ENCODE measurements around the gene CPTP. TPM values are rescaled to one million over a fixed set of nuclear protein-coding genes. Genes with fewer than 3 reads are reported as not detected.

CPTP gene
- total RNA-seq, 6 experiments from 2014 or later, result 24.6 to 31.5 (median 26.6) TPM

DNA sequence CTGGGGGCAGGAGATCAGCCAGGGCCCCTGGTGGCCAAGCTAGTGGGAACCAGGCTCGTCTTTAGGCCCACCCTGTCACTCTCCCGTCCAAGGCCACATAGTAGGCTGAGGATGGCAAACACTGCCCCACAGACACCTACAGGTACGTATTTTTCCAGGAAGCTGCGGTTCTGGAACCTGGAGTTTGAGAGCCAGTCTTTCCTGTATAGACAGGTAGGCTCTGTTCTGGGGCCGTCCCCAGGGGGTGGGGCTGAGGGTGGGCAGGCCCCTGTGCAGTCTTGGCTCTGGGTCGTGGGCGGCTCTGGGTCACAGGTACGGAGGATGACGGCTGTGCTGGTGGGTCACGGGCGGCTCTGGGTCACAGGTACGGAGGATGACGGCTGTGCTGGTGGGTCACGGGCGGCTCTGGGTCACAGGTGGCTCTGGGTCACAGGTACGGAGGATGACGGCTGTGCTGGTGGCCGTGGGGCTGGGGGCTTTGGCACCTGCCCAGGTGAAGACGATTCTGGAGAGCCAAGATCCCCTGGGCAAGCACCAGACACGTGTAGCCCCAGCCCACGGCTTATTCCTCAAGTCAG, 14.0 kb upstream of the CPTP start:
- TF ChIP-seq, protein P1, sequence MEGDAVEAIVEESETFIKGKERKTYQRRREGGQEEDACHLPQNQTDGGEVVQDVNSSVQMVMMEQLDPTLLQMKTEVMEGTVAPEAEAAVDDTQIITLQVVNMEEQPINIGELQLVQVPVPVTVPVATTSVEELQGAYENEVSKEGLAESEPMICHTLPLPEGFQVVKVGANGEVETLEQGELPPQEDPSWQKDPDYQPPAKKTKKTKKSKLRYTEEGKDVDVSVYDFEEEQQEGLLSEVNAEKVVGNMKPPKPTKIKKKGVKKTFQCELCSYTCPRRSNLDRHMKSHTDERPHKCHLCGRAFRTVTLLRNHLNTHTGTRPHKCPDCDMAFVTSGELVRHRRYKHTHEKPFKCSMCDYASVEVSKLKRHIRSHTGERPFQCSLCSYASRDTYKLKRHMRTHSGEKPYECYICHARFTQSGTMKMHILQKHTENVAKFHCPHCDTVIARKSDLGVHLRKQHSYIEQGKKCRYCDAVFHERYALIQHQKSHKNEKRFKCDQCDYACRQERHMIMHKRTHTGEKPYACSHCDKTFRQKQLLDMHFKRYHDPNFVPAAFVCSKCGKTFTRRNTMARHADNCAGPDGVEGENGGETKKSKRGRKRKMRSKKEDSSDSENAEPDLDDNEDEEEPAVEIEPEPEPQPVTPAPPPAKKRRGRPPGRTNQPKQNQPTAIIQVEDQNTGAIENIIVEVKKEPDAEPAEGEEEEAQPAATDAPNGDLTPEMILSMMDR (IDR thresholded peaks at IDR 0.05), result no peak
- H3K9me3 Mint-ChIP-seq, result no peaks in the 10 kb centered on the region
- H3K27ac Mint-ChIP-seq, result no peak overlapping the region
- no peak overlapping the region; the same call in 1 of the 2 replicates for H3K4me3 Mint-ChIP-seq
- H3K27me3 Mint-ChIP-seq (ENCODE audit: insufficient read depth), result peaks cover 6% of the 10 kb centered on the region
- no peak for DNase-seq
- H3K4me1 Mint-ChIP-seq (ENCODE audit: low read depth), result peaks cover 16% of the 10 kb centered on the region
- H3K36me3 Mint-ChIP-seq (ENCODE audit: low read depth), result no peaks in the 10 kb centered on the region; the same call in 1 of the 2 replicates

DNA sequence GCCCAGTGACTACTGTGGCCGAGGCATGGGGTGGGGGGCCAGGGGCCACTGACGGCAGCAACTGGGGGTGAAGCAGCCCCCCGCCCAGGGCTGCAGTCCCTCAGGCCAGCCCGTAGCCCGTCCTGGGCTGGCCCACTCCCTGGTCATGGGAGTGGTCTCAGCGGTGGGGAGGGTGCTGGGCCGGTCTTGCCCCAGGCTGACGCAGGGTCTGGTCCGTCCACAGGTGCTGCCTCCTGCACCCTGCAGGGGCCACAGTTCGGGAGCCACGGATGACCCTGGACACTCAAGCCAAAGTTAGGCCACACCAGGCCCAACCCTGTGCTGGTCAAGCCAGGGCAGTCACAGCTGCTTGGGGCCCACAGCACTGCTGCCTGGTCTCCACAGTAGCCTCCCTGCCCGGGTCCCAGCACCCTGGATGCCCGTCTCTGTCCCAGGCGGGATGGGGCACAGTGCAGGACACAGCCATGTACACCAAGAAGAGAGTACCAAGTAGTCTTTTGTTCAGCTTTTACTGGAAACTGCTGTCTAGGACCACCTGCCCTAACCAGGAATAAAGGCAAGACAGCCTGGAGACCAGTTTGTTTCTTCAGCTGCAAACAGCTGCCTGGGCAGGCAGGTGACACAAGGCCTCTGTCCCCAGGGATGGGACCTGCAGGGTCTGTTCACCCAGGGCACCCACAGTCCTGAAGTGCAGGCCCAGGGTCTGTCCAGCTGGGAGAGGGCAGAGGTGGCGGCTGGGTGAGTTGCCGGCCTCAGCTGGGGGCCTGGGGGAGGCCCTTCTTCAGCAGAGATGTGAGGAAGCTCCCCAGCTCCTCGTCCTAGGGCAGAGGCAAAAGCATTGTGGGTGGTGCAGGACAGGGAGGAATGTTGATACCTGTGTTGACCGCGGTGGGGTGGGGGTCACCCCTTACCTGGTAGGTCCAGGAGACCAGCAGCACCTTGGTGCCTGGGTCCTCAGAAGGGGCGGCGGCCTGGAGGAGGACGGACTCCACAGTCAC, 13.2 kb upstream of the CPTP start:
- Mint-ChIP-seq H3K4me1 (ENCODE audit: low read depth) (peaks cover 8% of the 10 kb centered on the region), H3K9me3 (no peaks in the 10 kb centered on the region), H3K4me3 (no peak overlapping the region), H3K27ac (no peak overlapping the region), H3K36me3 (ENCODE audit: low read depth) (no peaks in the 10 kb centered on the region; the same call in 1 of the 2 replicates), H3K27me3 (ENCODE audit: insufficient read depth) (peaks cover 7% of the 10 kb centered on the region)
- TF ChIP-seq, protein P1 (IDR thresholded peaks at IDR 0.05), result no peak
- DNase-seq, result no peak

DNA sequence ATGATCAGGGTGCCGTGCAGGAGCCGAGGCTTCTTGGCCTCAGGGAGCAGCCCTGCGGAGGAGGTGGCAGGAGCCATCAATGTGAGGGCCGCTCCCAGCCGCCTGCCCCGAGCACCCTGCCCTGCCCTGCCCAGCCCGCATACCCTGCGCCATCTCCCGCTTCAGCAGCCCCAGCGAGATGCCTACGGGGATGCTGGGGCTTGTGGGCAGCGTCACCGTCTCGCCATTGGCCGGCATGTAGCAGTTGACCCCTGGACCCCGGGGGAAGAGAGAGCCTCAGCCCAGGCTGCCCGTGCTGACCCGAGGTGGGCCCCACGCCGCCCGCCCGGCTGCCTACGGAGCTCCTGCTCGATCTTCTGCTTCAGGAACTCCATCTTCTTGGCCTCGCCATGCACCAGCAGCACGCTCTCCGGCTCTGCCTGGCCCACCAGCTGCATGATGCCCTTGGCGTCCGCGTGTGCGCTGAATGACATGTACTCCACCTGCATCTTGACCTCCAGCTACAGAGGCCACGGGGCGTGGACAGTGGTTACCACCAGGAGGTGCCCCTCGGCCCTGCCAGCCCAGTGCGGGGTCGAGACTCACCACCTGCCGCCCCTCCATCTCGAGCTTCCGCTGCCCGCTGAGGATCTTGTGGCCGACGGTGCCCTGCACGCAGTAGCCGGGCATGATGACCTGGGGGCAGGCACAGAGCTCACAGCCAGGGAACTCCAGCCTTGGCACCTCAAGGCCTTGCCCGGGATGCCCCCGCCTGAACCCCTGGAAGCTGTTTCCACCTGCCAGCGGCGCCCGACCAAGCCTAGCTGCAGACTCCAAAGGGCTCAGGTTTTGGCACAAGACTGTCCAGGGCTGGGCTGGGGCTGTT, 11.9 kb upstream of the CPTP start:
- H3K9me3 Mint-ChIP-seq, result no peaks in the 10 kb centered on the region
- no peak overlapping the region for H3K27ac Mint-ChIP-seq
- H3K4me1 Mint-ChIP-seq (ENCODE audit: low read depth), result peaks cover 7% of the 10 kb centered on the region
- H3K27me3 Mint-ChIP-seq (ENCODE audit: insufficient read depth), result peaks cover 6% of the 10 kb centered on the region
- DNase-seq, result no peak
- no peak overlapping the region for H3K4me3 Mint-ChIP-seq
- TF ChIP-seq, protein P1 (IDR thresholded peaks at IDR 0.05), result no peak
- H3K36me3 Mint-ChIP-seq (ENCODE audit: low read depth), result peaks cover 5% of the 10 kb centered on the region; the same call in 1 of the 2 replicates

DNA sequence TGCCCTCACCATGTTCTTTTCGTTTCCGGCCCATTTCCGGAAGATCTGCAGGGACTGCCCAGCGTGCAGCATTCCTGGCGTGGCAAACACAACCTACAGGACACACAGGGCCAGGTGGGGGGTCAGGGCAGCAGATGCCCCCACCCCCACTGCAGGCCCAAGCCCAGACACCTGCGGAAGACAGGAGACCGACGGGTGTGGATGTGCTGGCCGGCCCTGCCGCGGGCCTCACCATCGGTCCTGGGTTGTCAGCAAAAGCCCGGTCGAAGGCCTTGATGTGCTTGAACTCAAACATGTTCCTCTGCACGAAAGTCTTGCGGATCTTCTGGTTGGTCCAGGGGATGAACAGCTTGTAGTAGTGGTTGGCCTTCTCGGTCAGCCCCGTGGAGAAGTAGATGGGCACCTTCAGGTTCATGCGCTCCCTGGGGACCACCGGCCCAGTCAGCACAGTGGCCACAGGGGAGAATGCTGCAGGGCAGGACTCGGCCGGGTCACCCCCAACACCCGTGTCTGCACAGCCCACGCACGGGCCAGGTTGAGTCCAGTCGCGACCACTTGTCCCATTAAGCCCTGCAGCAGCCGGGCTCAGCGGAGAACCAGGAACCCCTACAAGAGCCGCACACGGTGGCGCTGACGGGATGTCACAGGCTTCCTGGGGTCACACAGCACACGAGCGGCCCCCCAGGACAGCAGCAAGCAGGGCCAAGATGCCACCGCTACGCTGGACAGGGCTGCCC, 10.9 kb upstream of the CPTP start:
- H3K4me1 Mint-ChIP-seq (ENCODE audit: low read depth), result peaks cover 17% of the 10 kb centered on the region
- no peak overlapping the region; the same call in 1 of the 2 replicates for H3K4me3 Mint-ChIP-seq
- no peak overlapping the region for H3K27ac Mint-ChIP-seq
- H3K36me3 Mint-ChIP-seq (ENCODE audit: low read depth), result peaks cover 5% of the 10 kb centered on the region; the same call in 1 of the 2 replicates
- TF ChIP-seq, protein P1 (IDR thresholded peaks at IDR 0.05), result no peak
- H3K9me3 Mint-ChIP-seq, result no peaks in the 10 kb centered on the region
- peaks cover 6% of the 10 kb centered on the region for H3K27me3 Mint-ChIP-seq (ENCODE audit: insufficient read depth)
- DNase-seq, result no peak

DNA sequence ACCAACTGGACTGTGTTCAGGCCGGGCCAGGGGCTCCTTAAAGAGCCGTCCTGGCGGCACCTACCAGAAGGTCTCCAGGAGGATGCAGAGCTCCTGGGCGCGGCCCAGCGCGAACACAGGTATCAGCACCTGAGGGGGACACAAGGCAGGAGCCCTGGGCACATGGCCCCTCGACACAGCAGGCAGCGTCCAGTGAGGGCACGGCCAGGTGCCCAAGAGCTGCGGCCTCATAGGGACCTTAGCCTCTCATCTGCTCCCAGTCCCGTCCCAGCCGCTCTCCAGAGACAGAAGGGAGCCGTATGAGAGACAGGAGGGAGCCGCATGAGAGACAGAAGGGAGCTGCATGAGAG, 10.4 kb upstream of the CPTP start:
- H3K9me3 Mint-ChIP-seq, result no peaks in the 10 kb centered on the region
- peaks cover 21% of the 10 kb centered on the region for H3K4me1 Mint-ChIP-seq (ENCODE audit: low read depth)
- peaks cover 5% of the 10 kb centered on the region; the same call in 1 of the 2 replicates for H3K36me3 Mint-ChIP-seq (ENCODE audit: low read depth)
- H3K27ac Mint-ChIP-seq, result no peak overlapping the region
- no peak for DNase-seq
- H3K4me3 Mint-ChIP-seq, result no peak overlapping the region
- peaks cover 6% of the 10 kb centered on the region for H3K27me3 Mint-ChIP-seq (ENCODE audit: insufficient read depth)
- TF ChIP-seq, protein P1 (IDR thresholded peaks at IDR 0.05), result no peak

Measured in HFFc6 (cell line).